HepG2 (cell line): ENCODE data around the gene CORT. TPM values are rescaled to one million over a fixed set of nuclear protein-coding genes. Genes with fewer than 3 reads are reported as not detected.

Experiments used
- ETV5 ChIP-seq: IDR thresholded peaks from 2 replicates; pipeline ENCODE4 v1.6.1; 2018; ENCODE audit warnings: missing biosample characterization, missing genetic modification reagents, inconsistent platforms, borderline replicate concordance
- POLR2AphosphoS5 ChIP-seq: IDR thresholded peaks from 2 replicates; pipeline ENCODE4 v1.6.1; 2012; ENCODE audit warnings: low read depth, low read length
- REXO4 ChIP-seq: sonication (generic); formaldehyde crosslinking; IDR thresholded peaks from 2 replicates; pipeline ENCODE4 v1.8.0; 2022; ENCODE audit warnings: missing genetic modification reagents, mild to moderate bottlenecking, borderline replicate concordance
- SIN3A ChIP-seq: IDR thresholded peaks from 2 replicates; pipeline ENCODE4 v1.6.1; 2011; ENCODE audit warnings: low read depth, mild to moderate bottlenecking, control low read depth, low read length, borderline replicate concordance
- SMAD3 ChIP-seq: sonication (generic); formaldehyde crosslinking; IDR thresholded peaks from 2 replicates; pipeline ENCODE4 v1.4.0; 2020; ENCODE audit warnings: missing genetic modification reagents
- TOE1 ChIP-seq: sonication (generic); formaldehyde crosslinking; IDR thresholded peaks from 2 replicates; pipeline ENCODE4 v1.4.0; 2020; ENCODE audit warnings: mild to moderate bottlenecking, missing genetic modification reagents
- ZNF256 ChIP-seq: sonication (generic); formaldehyde crosslinking; conservative IDR thresholded peaks from 2 replicates; pipeline ENCODE4 v1.4.0; 2020; ENCODE audit warnings: missing genetic modification reagents
- ZNF446 ChIP-seq: sonication (generic); formaldehyde crosslinking; IDR thresholded peaks from 2 replicates; pipeline ENCODE4 v1.5.0; 2020; ENCODE audit warnings: mild to moderate bottlenecking, missing genetic modification reagents
- ZNF484 ChIP-seq: sonication (generic); formaldehyde crosslinking; IDR thresholded peaks from 2 replicates; pipeline ENCODE4 v1.5.1; 2020; ENCODE audit warnings: mild to moderate bottlenecking, low read depth, missing genetic modification reagents, borderline replicate concordance
- ZNF782 ChIP-seq: sonication (generic); formaldehyde crosslinking; IDR thresholded peaks from 2 replicates; pipeline ENCODE4 v1.4.0; 2020; ENCODE audit warnings: missing genetic modification reagents, mild to moderate bottlenecking, borderline replicate concordance
- polyA plus RNA-seq, 8 experiments: library from polyadenylated mRNA; depleted of rRNA in 3 of 8; stranded (reverse) in 7 of 8; unstranded in 1 of 8; fragments of >200 nt; fragmentation: Illumina TruSeq in 4 of 8; extraction: Trizol in 4 of 8; gene quantifications; 2 replicates each; pipeline versions ENCODE4 v1.2.1 to v1.2.3, GENCODE V29; 2011 to 2016; ENCODE audit warnings: low read depth in 4 of 8, missing spikeins in 1 of 8, mixed read lengths in 1 of 8; ENCODE audit not compliant: insufficient read depth in 1 of 8
- total RNA-seq, 5 experiments: library from RNA; depleted of rRNA; stranded (reverse); fragments of >200 nt; fragmentation: Illumina TruSeq; extraction: Trizol; gene quantifications; 2 replicates each; pipeline ENCODE4 v1.2.3, GENCODE V29; 2016; ENCODE audit warnings: low read depth in 1 of 5
- TF ChIP-seq, protein P1 (sequence below): sonication (generic); formaldehyde crosslinking; IDR thresholded peaks from 2 replicates; pipeline ENCODE4 v1.4.0; 2020; ENCODE audit warnings: low read depth, mild to moderate bottlenecking, missing genetic modification reagents
- TF ChIP-seq, protein P2 (sequence below): sonication (generic); formaldehyde crosslinking; IDR thresholded peaks from 2 replicates; pipeline ENCODE4 v1.4.0; 2020; ENCODE audit warnings: missing genetic modification reagents, mild to moderate bottlenecking, borderline replicate concordance
- TF ChIP-seq, protein P3 (sequence below): sonication (generic); formaldehyde crosslinking; IDR thresholded peaks from 2 replicates; pipeline ENCODE4 v1.4.0; 2020; ENCODE audit warnings: missing genetic modification reagents

CORT gene
- total and polyA plus RNA-seq, 2 of the 13 experiments (the other 11 are each of a cell fraction or from before 2014, with no cell fraction given) = 0.11 to 0.62 TPM

DNA sequence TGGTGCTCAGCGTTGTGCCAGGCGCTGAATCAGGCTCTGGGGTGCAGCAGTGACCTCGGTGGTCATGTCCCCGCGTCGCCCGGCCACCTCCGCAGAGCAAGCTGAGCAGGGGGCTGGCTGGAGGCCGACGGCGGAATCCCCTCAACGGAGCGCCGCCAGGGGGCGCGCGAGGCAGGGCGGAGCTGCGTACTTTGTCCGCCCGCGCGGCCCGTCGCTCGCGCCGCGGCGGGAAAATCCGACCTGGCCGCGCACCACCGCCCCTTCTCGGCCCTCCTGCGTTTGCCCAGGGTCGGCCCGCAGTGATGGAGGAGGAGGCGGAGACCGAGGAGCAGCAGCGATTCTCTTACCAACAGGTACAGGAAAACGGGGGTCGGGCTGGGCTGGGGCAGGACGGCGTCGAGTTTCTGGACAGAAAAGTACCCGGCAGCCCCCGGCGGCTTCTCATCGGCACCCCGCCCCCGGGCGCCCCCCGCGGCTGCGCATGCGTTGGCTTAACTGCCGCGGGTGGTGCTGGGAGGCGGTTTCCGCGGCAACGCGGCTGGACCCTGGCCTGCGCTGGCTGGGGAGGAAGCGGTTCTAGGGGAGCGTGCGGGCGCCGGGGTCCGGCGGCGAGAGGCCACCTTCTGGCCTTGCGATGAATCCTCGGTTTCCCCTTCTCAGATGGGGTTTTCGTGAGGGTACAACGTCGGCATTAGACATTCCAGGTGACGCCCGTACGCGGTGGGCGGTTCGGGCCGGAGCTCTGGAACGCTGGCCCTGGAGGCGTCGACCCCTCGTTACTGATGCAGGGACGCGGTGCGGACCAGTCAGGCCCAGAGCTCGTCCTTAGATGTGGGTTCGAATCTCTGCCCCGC lies 19.4 kb upstream of the CORT start, which contains the start of gene CENPS (continued):
- TF ChIP-seq ZNF484 (CRISPR knock-in tag) (no peak; the same call in 1 of the 2 replicates), SMAD3 (peak; percentile 63; the same call in 1 of the 2 replicates), TOE1 (CRISPR knock-in tag) (no peak), ZNF782 (CRISPR knock-in tag) (peak; percentile 90; the same call in 1 of the 2 replicates), REXO4 (CRISPR knock-in tag) (peak; percentile 95), ZNF446 (CRISPR knock-in tag) (peak; percentile 67; the same call in 1 of the 2 replicates), ZNF256 (CRISPR knock-in tag) (peak; percentile 25; the same call in 1 of the 2 replicates), ETV5 (CRISPR knock-in tag) (peak; percentile 9; the same call in 1 of the 2 replicates), POLR2AphosphoS5 (peak; percentile 74), SIN3A (peak; percentile 85)
- TF ChIP-seq, protein P1, sequence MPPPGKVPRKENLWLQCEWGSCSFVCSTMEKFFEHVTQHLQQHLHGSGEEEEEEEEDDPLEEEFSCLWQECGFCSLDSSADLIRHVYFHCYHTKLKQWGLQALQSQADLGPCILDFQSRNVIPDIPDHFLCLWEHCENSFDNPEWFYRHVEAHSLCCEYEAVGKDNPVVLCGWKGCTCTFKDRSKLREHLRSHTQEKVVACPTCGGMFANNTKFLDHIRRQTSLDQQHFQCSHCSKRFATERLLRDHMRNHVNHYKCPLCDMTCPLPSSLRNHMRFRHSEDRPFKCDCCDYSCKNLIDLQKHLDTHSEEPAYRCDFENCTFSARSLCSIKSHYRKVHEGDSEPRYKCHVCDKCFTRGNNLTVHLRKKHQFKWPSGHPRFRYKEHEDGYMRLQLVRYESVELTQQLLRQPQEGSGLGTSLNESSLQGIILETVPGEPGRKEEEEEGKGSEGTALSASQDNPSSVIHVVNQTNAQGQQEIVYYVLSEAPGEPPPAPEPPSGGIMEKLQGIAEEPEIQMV = peak; percentile 82
- TF ChIP-seq, protein P2, sequence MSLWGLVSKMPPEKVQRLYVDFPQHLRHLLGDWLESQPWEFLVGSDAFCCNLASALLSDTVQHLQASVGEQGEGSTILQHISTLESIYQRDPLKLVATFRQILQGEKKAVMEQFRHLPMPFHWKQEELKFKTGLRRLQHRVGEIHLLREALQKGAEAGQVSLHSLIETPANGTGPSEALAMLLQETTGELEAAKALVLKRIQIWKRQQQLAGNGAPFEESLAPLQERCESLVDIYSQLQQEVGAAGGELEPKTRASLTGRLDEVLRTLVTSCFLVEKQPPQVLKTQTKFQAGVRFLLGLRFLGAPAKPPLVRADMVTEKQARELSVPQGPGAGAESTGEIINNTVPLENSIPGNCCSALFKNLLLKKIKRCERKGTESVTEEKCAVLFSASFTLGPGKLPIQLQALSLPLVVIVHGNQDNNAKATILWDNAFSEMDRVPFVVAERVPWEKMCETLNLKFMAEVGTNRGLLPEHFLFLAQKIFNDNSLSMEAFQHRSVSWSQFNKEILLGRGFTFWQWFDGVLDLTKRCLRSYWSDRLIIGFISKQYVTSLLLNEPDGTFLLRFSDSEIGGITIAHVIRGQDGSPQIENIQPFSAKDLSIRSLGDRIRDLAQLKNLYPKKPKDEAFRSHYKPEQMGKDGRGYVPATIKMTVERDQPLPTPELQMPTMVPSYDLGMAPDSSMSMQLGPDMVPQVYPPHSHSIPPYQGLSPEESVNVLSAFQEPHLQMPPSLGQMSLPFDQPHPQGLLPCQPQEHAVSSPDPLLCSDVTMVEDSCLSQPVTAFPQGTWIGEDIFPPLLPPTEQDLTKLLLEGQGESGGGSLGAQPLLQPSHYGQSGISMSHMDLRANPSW (CRISPR knock-in tag) = peak; percentile 91; the same call in 1 of the 2 replicates
- TF ChIP-seq, protein P3, sequence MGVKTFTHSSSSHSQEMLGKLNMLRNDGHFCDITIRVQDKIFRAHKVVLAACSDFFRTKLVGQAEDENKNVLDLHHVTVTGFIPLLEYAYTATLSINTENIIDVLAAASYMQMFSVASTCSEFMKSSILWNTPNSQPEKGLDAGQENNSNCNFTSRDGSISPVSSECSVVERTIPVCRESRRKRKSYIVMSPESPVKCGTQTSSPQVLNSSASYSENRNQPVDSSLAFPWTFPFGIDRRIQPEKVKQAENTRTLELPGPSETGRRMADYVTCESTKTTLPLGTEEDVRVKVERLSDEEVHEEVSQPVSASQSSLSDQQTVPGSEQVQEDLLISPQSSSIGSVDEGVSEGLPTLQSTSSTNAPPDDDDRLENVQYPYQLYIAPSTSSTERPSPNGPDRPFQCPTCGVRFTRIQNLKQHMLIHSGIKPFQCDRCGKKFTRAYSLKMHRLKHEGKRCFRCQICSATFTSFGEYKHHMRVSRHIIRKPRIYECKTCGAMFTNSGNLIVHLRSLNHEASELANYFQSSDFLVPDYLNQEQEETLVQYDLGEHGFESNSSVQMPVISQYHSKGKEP (CRISPR knock-in tag) = peak; percentile 12; the same call in 1 of the 2 replicates
